CD14-positive monocyte (primary cell): ENCODE results near the gene SYNPO. TPM values are rescaled to one million over a fixed set of nuclear protein-coding genes. Genes with fewer than 3 reads are reported as not detected.

ENCODE experiments used
- DNase-seq, 3 donors: peaks; one replicate each; pipeline ENCODE4 v3.0.0-alpha.2; 2011 to 2022
- H2AFZ ChIP-seq: 2 replicates; pipeline ENCODE4 v1.6.0; 2012; ENCODE audit warnings: mild to moderate bottlenecking, low read depth, low read length, inconsistent platforms; ENCODE audit not compliant: insufficient read depth, poor library complexity, severe bottlenecking
- H3K27ac ChIP-seq, 2 donors: 1 replicate in 1 of 2; 2 replicates in 1 of 2; pipeline ENCODE4 v1.5.1; 2012 to 2013; ENCODE audit warnings: low read length in 2 of 2, control low read depth in 1 of 2, inconsistent platforms in 1 of 2, low read depth in 1 of 2, mild to moderate bottlenecking in 1 of 2
- H3K27me3 ChIP-seq, 2 donors: one replicate each; pipeline versions ENCODE4 v1.6.0 to v1.6.1; 2011 to 2013; ENCODE audit warnings: low read length in 2 of 2; ENCODE audit not compliant: control insufficient read depth in 2 of 2, insufficient read depth in 2 of 2
- H3K36me3 ChIP-seq, 2 donors: replicated peaks in 1 of 2; 1 replicate in 1 of 2; 2 replicates in 1 of 2; pipeline versions ENCODE4 v1.5.1 to v1.6.1; 2012 to 2013; ENCODE audit warnings: low read length in 2 of 2, control low read depth in 1 of 2, inconsistent platforms in 1 of 2, mild to moderate bottlenecking in 1 of 2; ENCODE audit not compliant: insufficient read depth in 2 of 2, control insufficient read depth in 1 of 2
- H3K4me1 ChIP-seq, 2 donors: 1 replicate in 1 of 2; 2 replicates in 1 of 2; pipeline versions ENCODE4 v1.5.1 to v1.6.1; 2012 to 2013; ENCODE audit warnings: low read length in 2 of 2, control low read depth in 1 of 2, inconsistent platforms in 1 of 2, mild to moderate bottlenecking in 1 of 2, moderate library complexity in 1 of 2; ENCODE audit not compliant: insufficient read depth in 2 of 2, control insufficient read depth in 1 of 2
- H3K4me2 ChIP-seq: replicated peaks from 2 replicates; pipeline ENCODE3; 2012; ENCODE audit warnings: low read length, moderate library complexity, mild to moderate bottlenecking; ENCODE audit not compliant: poor library complexity, severe bottlenecking; ENCODE audit errors: extremely low read depth
- H3K4me3 ChIP-seq, 3 experiments: fragments of 200-600 bp in 1 of 3; sonication (generic) in 1 of 3; replicated peaks in 1 of 3; 1 replicate in 2 of 3; 2 replicates in 1 of 3; pipeline ENCODE4 v1.5.1; 2011 to 2013; ENCODE audit warnings: low read length in 3 of 3, mild to moderate bottlenecking in 3 of 3, control low read depth in 2 of 3, low read depth in 2 of 3, inconsistent platforms in 1 of 3, moderate library complexity in 1 of 3
- H3K79me2 ChIP-seq: 2 replicates; pipeline ENCODE4 v1.6.0; 2012; ENCODE audit warnings: mild to moderate bottlenecking, control low read depth, inconsistent platforms, low read length, moderate library complexity; ENCODE audit not compliant: insufficient read depth
- H3K9ac ChIP-seq: 2 replicates; pipeline ENCODE4 v1.6.0; 2017; ENCODE audit warnings: low read length, mild to moderate bottlenecking; ENCODE audit not compliant: insufficient read depth, poor library complexity, severe bottlenecking
- H3K9me3 ChIP-seq, 2 donors: replicated peaks in 1 of 2; 1 replicate in 1 of 2; 2 replicates in 1 of 2; pipeline versions ENCODE4 v1.5.1 to v1.6.1; 2012 to 2013; ENCODE audit warnings: low read length in 2 of 2, control low read depth in 1 of 2; ENCODE audit not compliant: control insufficient read depth in 1 of 2, insufficient read depth in 1 of 2
- H4K20me1 ChIP-seq: 2 replicates; pipeline ENCODE4 v1.6.0; 2012; ENCODE audit warnings: mild to moderate bottlenecking, low read length, control low read depth, moderate library complexity; ENCODE audit not compliant: insufficient read depth
- H3K27ac Mint-ChIP-seq, 7 donors: one replicate each; pipeline ENCODE4 v1.8.0; 2020; ENCODE audit warnings: mild to moderate bottlenecking in 7 of 7, mixed read lengths in 7 of 7, moderate library complexity in 6 of 7, inconsistent platforms in 2 of 7
- H3K27me3 Mint-ChIP-seq, 3 donors: one replicate each; pipeline ENCODE4 v1.8.0; 2021 to 2022; ENCODE audit warnings: low read depth in 3 of 3, mild to moderate bottlenecking in 3 of 3, mixed read lengths in 3 of 3, moderate library complexity in 3 of 3, inconsistent platforms in 1 of 3
- H3K36me3 Mint-ChIP-seq, 2 donors: one replicate each; pipeline ENCODE4 v1.8.0; 2020; ENCODE audit warnings: mixed read lengths in 2 of 2, inconsistent platforms in 1 of 2, mild to moderate bottlenecking in 1 of 2
- H3K4me1 Mint-ChIP-seq: one replicate; pipeline ENCODE4 v1.8.0; 2020; ENCODE audit warnings: mild to moderate bottlenecking, mixed read lengths
- H3K4me3 Mint-ChIP-seq, 2 donors: one replicate each; pipeline ENCODE4 v1.8.0; 2020; ENCODE audit warnings: mild to moderate bottlenecking in 2 of 2, mixed read lengths in 2 of 2, moderate library complexity in 1 of 2
- H3K9me3 Mint-ChIP-seq, 7 donors: one replicate each; pipeline ENCODE4 v1.8.0; 2020 to 2022; ENCODE audit warnings: mixed read lengths in 7 of 7, mild to moderate bottlenecking in 6 of 7, moderate library complexity in 6 of 7, inconsistent platforms in 2 of 7
- CTCF ChIP-seq: fragments of 200-600 bp; IDR thresholded peaks from one replicate; pipeline ENCODE4 v1.8.0; 2022; ENCODE audit warnings: antibody characterized with exemption, mild to moderate bottlenecking
- WGBS: methylation state at CpG from one replicate; pipeline ENCODE4 v1.1.5; 2013; ENCODE audit warnings: missing lambda C conversion rate; ENCODE audit not compliant: insufficient coverage; 5-methylcytosine and 5-hydroxymethylcytosine counted together
- intact Hi-C, 2 donors: fragments of 100-400 bp; cut with micrococcal nuclease; formaldehyde crosslinking; loops; one replicate each; pipeline versions ENCODE4 v1.15.0 to v1.15.1; 2023
- polyA minus RNA-seq: library from RNA; depleted of rRNA, polyadenylated mRNA; stranded (reverse); fragments of >200 nt; gene quantifications from 2 replicates; pipeline ENCODE4 v1.2.3, GENCODE V29; 2012
- polyA plus RNA-seq, 3 donors: library from polyadenylated mRNA; depleted of rRNA in 1 of 3; unstranded in 2 of 3; stranded (reverse) in 1 of 3; fragments of 300-500 nt in 2 of 3; fragments of >200 nt in 1 of 3; fragmentation: Illumina TruSeq in 2 of 3; gene quantifications; 1 replicate in 2 of 3; 2 replicates in 1 of 3; pipeline ENCODE4 v1.2.3, GENCODE V29; 2012 to 2021
- total RNA-seq, 12 experiments: library from RNA in 1 of 12; stranded (reverse) in 1 of 12; fragments of 120-200 nt in 1 of 12; gene quantifications; one replicate each; pipeline ENCODE4 v1.2.4 and lab custom pipeline; 2013 to 2026; ENCODE audit warnings: mixed read lengths in 6 of 12, inconsistent platforms in 1 of 12

SYNPO gene
- 0.08 TPM for total RNA-seq (2013)
- polyA plus RNA-seq (not detected), polyA minus RNA-seq (not detected in 2 replicates), total RNA-seq (lab: John Stamatoyannopoulos, UW) (0 to 2.2 (median 0.12) reads per million in 11 experiments)

GRCh38 chr5:150640311-150641005 is at the start of gene SYNPO:
SYNPO (plus strand) TSS chr5:150640660; CDS start chr5:150648276, 7,616 bp downstream.
- Mint-ChIP-seq H3K4me1 (peaks cover 26% of the 10 kb centered on the region), H3K4me3 (peak within 1 kb of the TSS; percentile 12 to 26), H3K36me3 (no peaks in the 10 kb centered on the region), H3K27ac (peak within 1 kb of the TSS in 4 of 7 donors; percentile 8 to 74 (median 28)), H3K27me3 (peaks cover 2 to 12% (median 7%) of the 10 kb centered on the region in 3 donors), H3K9me3 (no peaks in the 10 kb centered on the region)
- H3K4me3 ChIP-seq = no peak within 1 kb of the TSS
- peak within 1 kb of the TSS; percentile 26 for H3K9ac ChIP-seq
- H3K4me1 ChIP-seq = peaks cover 10 to 13% of the 10 kb centered on the region in 2 donors
- no peak within 1 kb of the TSS for H3K4me2 ChIP-seq
- H3K36me3 ChIP-seq = no peaks in the 10 kb centered on the region
- DNase-seq = peak in 1 of 3 donors; percentile 55
- no peaks in the 10 kb centered on the region for H3K9me3 ChIP-seq
- H2AFZ ChIP-seq = peak within 1 kb of the TSS; percentile 68
- TF ChIP-seq CTCF = no peak
- H3K79me2 ChIP-seq = no peaks in the 10 kb centered on the region
- no peaks in the 10 kb centered on the region for H4K20me1 ChIP-seq
- H3K27ac ChIP-seq = no peak within 1 kb of the TSS
- 32% methylated on average over 11 of the region's 14 CpGs for WGBS
- H3K27me3 ChIP-seq = no peaks in the 10 kb centered on the region
- intact Hi-C loops = no loop called here

- Mint-ChIP-seq H3K27me3 (no peaks in the 10 kb centered on the region), H3K4me3 (no peak overlapping the region), H3K9me3 (peaks cover 0 to 2% (median 0%) of the 10 kb centered on the region in 7 donors), H3K4me1 (no peaks in the 10 kb centered on the region), H3K36me3 (no peaks in the 10 kb centered on the region), H3K27ac (no peak overlapping the region)
- Histone ChIP-seq H3K4me2 (no peak overlapping the region), H3K27me3 (no peaks in the 10 kb centered on the region), H4K20me1 (no peaks in the 10 kb centered on the region), H3K9me3 (no peaks in the 10 kb centered on the region), H3K4me1 (no peaks in the 10 kb centered on the region), H3K79me2 (no peaks in the 10 kb centered on the region), H3K9ac (no peak overlapping the region), H3K4me3 (no peak overlapping the region), H2AFZ (no peak overlapping the region), H3K36me3 (no peaks in the 10 kb centered on the region), H3K27ac (no peak overlapping the region)
- DNase-seq = no peak
- no peak for TF ChIP-seq CTCF
- intact Hi-C loops = no loop called here
- WGBS = 82% methylated on average over 6 of the region's 12 CpGs
Measured at GRCh38 chr5:150590979-150591695, 49.3 kb upstream of the SYNPO start.
